ENCODE measurements around the gene SIGLECL1.

GRCh38 chr19:51311351-51312257, 60.7 kb downstream of the SIGLECL1 start, which contains the start of gene IGLON5:
- TF ChIP-seq CTCF (IDR thresholded peaks at IDR 0.05) (no peak), POLR2AphosphoS5 (IDR thresholded peaks at IDR 0.05) (no peak)
